Measurements from ENCODE around the gene CCDC83. TPM values are rescaled to one million over a fixed set of nuclear protein-coding genes. Genes with fewer than 3 reads are reported as not detected.

CCDC83 gene
- total RNA-seq, 1 experiment from 2014 or later = not detected

DNA sequence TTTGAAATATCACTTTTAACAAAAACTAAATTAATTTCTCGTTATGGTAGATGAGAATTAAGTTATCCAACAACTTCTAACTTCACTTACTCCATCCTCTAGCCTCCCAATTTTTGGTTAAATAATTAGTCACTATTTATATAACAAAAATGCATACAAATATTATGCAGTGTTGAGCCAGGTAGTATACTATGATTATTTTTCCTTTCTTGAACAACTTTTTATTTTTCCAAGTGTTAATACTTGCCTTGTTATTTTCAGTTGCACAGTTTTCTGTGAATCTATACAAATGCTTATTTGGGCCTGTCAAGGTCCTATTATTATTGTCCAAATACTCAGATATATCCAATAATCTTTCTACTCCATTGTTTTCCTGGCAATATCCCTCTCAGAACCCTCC is 19.9 kb upstream of the CCDC83 start:
- no peak overlapping the region for H3K27ac ChIP-seq (ENCODE audit: insufficient read length, low read depth, low read length)
- H3K14ac ChIP-seq (ENCODE audit: insufficient read depth, low read length) = no peak overlapping the region
- H2BK120ac ChIP-seq (ENCODE audit: low read depth, low read length, poor library complexity, severe bottlenecking) = no peak overlapping the region
- H3K79me2 ChIP-seq (ENCODE audit: insufficient read depth, low read length) = no peaks in the 10 kb centered on the region
- no peaks in the 10 kb centered on the region for H3K36me3 Mint-ChIP-seq (ENCODE audit: insufficient read depth in 1 of 3, low read depth in 3 of 3)
- peaks cover 5% of the 10 kb centered on the region in 2 experiments; a peak in 4 of 5 replicates for H3K9me3 Mint-ChIP-seq
- no peak overlapping the region for H3K27ac Mint-ChIP-seq
- H2AFZ ChIP-seq (ENCODE audit: low read length) = no peak overlapping the region
- no peak overlapping the region for H3K56ac ChIP-seq (ENCODE audit: insufficient read length, low read depth, low read length)
- H4K8ac ChIP-seq (replicated peaks; ENCODE audit: insufficient read length, low read depth, low read length) = no peak overlapping the region
- H3K23ac ChIP-seq (ENCODE audit: insufficient read length, low read depth, low read length) = no peak overlapping the region
- peaks cover 3% of the 10 kb centered on the region for H3K27me3 Mint-ChIP-seq (ENCODE audit: low read depth)
- H3K4me1 ChIP-seq (ENCODE audit: insufficient read depth, low read length) = no peaks in the 10 kb centered on the region
- H2BK5ac ChIP-seq (ENCODE audit: insufficient read length, low read length) = no peak overlapping the region
- no peak overlapping the region for H3T11ph ChIP-seq (ENCODE audit: low read length)
- H3K9me3 ChIP-seq (ENCODE audit: control insufficient read depth, low read depth, low read length) = no peaks in the 10 kb centered on the region
- no peak overlapping the region for H3K4me3 Mint-ChIP-seq
- H3K79me1 ChIP-seq (ENCODE audit: insufficient read depth, low read depth, low read length, poor library complexity, severe bottlenecking) = no peaks in the 10 kb centered on the region
- no peaks in the 10 kb centered on the region for H3K23me2 ChIP-seq (ENCODE audit: insufficient read length, low read depth, low read length, poor library complexity, severe bottlenecking)
- no peak overlapping the region for H3K9ac ChIP-seq (ENCODE audit: extremely low read depth, insufficient read length, low read length)
- H3K18ac ChIP-seq (ENCODE audit: insufficient read length, low read depth, low read length) = no peak overlapping the region
- H2BK15ac ChIP-seq (ENCODE audit: low read depth, low read length) = no peak overlapping the region
- H3K4me1 Mint-ChIP-seq = peaks cover 8 to 10% of the 10 kb centered on the region in 2 experiments; a peak in 3 of 4 replicates
- H4K5ac ChIP-seq (ENCODE audit: insufficient read length, low read depth, low read length) = no peak overlapping the region
- no peaks in the 10 kb centered on the region for H3K27me3 ChIP-seq (ENCODE audit: insufficient read depth, low read length)
- no peak overlapping the region for H3K4ac ChIP-seq (ENCODE audit: low read depth, low read length)
- DNase-seq = no peak
- H4K91ac ChIP-seq (ENCODE audit: insufficient read length, low read depth, low read length) = no peak overlapping the region
- no peak overlapping the region for H2BK12ac ChIP-seq (ENCODE audit: insufficient read length, low read depth, low read length)
- WGBS (ENCODE audit: extremely low coverage, insufficient read length, low lambda C conversion rate) = 100% methylated on average over 1 of the region's 1 CpG
- H4K20me1 ChIP-seq (ENCODE audit: control insufficient read depth, insufficient read depth, insufficient read length) = no peaks in the 10 kb centered on the region
- no peak overlapping the region for H3K4me2 ChIP-seq (ENCODE audit: insufficient read depth, insufficient read length, low read length)
- H2AK5ac ChIP-seq (ENCODE audit: insufficient read length, low read length) = no peak overlapping the region
- TF ChIP-seq, protein P1, sequence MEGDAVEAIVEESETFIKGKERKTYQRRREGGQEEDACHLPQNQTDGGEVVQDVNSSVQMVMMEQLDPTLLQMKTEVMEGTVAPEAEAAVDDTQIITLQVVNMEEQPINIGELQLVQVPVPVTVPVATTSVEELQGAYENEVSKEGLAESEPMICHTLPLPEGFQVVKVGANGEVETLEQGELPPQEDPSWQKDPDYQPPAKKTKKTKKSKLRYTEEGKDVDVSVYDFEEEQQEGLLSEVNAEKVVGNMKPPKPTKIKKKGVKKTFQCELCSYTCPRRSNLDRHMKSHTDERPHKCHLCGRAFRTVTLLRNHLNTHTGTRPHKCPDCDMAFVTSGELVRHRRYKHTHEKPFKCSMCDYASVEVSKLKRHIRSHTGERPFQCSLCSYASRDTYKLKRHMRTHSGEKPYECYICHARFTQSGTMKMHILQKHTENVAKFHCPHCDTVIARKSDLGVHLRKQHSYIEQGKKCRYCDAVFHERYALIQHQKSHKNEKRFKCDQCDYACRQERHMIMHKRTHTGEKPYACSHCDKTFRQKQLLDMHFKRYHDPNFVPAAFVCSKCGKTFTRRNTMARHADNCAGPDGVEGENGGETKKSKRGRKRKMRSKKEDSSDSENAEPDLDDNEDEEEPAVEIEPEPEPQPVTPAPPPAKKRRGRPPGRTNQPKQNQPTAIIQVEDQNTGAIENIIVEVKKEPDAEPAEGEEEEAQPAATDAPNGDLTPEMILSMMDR (conservative IDR thresholded peaks at IDR 0.05) = no peak
- no peak overlapping the region for H2BK20ac ChIP-seq (ENCODE audit: low read depth, low read length, poor library complexity, severe bottlenecking)

All from H9 (cell line).